H1 (cell line): ENCODE data around the gene TTLL1.

Source experiments
- CTCF ChIP-seq, 3 experiments: IDR thresholded peaks; 1 replicate in 2 of 3; 2 replicates in 1 of 3; pipeline versions ENCODE4 v1.5.1 to v1.6.1; 2011; ENCODE audit warnings: low read length in 3 of 3, mild to moderate bottlenecking in 3 of 3, inconsistent platforms in 2 of 3, low read depth in 1 of 3, moderate library complexity in 1 of 3; ENCODE audit not compliant: insufficient read depth in 1 of 3; ENCODE audit errors: control extremely low read depth in 1 of 3
- EP300 ChIP-seq, 2 experiments: IDR thresholded peaks; 1 replicate in 1 of 2; 2 replicates in 1 of 2; pipeline ENCODE4 v1.6.1; 2011 to 2012; ENCODE audit warnings: low read depth in 2 of 2, low read length in 2 of 2, mild to moderate bottlenecking in 2 of 2, borderline replicate concordance in 1 of 2, inconsistent platforms in 1 of 2, moderate library complexity in 1 of 2
- KDM5A ChIP-seq: fragments of 200-600 bp; IDR thresholded peaks from 2 replicates; pipeline ENCODE4 v1.7.1; 2012; ENCODE audit warnings: mild to moderate bottlenecking, low read length, inconsistent platforms, mixed read lengths
- POLR2A ChIP-seq, 2 experiments: IDR thresholded peaks; 1 replicate in 1 of 2; 2 replicates in 1 of 2; pipeline ENCODE4 v1.6.1; 2011; ENCODE audit warnings: low read depth in 2 of 2, low read length in 2 of 2, mild to moderate bottlenecking in 2 of 2; ENCODE audit errors: control extremely low read depth in 1 of 2
- RXRA ChIP-seq: IDR thresholded peaks from 2 replicates; pipeline ENCODE4 v1.6.1; 2011; ENCODE audit warnings: low read depth, mild to moderate bottlenecking, low read length, moderate library complexity; ENCODE audit not compliant: insufficient read depth
- TEAD4 ChIP-seq: IDR thresholded peaks from 2 replicates; pipeline ENCODE4 v1.6.1; 2012; ENCODE audit warnings: low read depth, low read length, inconsistent platforms, mixed read lengths

- TF ChIP-seq TEAD4 (no peak), EP300 (IDR thresholded peaks at IDR 0.05; ENCODE audit: borderline replicate concordance in 1 of 2, low read depth in 2 of 2, low read length in 2 of 2) (no peak), POLR2A (IDR thresholded peaks at IDR 0.05; ENCODE audit: control extremely low read depth in 1 of 2, low read depth in 2 of 2, low read length in 2 of 2) (no peak), CTCF (IDR thresholded peaks at IDR 0.05; ENCODE audit: control extremely low read depth in 1 of 3, insufficient read depth in 1 of 3, low read depth in 1 of 3, low read length in 3 of 3) (no peak), RXRA (no peak), KDM5A (no peak)
These were observed 42.7 kb upstream of the TTLL1 start for GRCh38 chr22:43131773-43132501.
